NCI-H1092 (cell line): ENCODE results near the gene GRIN2A.

Source experiments
- DNase-seq: peaks from one replicate; lab custom pipeline; 2025; lab: John Stamatoyannopoulos, UW

The GRIN2A gene

DNA sequence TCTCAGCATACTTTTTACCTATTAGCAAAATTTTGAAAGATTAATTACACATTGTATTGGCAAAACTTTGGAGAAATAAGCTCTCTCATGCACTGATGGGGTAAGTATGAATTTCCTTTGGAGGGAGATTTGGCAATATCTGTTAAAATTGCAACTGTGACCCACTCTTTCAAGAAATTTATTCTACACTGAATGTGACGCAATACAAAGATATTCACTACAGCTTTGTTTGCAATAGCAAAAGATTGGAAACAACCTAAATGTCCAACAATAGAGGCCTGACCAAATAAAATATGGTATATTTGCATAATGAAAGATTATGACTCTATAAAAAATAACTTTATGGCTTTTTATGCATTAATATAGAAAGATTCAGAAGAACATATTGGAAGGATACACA, 363.5 kb downstream of the GRIN2A start:
- no peak for DNase-seq

DNA sequence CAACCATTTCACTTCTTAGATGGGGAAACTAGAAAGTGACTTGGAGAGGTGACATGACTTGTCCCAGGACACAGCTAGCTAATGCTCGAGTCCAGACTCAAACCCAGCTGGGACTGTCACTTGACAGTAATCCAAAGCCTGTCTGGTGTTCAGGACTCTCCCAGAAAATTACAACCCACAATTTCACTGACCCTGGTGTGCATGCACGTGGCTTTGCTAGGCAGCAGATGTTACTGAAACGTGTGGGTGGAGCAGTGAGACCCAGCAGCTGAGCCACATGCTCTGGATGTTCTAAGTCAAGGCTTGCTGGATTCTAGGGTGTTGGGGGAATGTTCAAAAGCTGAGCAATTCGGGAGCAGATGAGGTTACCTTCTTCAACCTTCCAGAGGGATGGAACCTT, 364.6 kb downstream of the GRIN2A start:
- DNase-seq = no peak

- no peak for DNase-seq
These were observed 365.6 kb downstream of the GRIN2A start for GRCh38 chr16:9816644-9817043.

DNA sequence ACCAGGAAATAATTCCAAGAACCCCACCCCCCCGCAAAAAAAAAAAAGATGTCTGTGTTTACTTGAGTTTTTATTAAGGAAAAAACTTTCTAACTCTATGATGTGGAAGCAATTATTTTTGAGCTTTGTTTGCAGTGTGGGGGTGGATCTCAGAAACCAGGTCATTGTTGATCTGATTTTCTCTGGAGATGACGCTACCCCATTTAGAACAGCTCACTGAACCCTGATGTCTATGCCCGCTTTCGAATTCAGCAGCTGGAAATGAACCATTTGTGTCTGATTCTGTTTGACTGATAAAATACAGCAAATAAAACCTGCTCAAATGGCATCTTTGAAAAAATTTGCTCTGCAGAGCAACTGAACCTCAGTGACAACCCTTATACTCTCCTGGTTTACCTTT, 368.6 kb downstream of the GRIN2A start:
- DNase-seq = no peak

DNA sequence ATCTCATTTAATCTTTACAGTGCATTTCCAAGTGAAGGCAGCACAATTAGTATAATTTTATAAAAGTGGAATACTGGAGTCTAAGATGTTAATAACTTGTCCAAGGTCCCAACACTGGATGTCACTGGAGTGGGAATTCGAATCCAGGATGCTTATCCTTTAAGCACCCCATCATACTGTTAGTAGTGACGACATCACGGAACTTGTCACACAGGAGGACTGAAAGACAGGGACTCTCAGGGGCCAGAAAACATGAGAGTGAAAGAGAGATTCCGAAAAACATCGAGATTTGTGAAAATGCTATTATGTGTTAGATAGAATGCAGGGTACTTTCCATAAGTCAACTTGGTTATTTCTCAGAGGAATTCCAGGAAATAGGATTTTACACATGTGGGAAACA, 374.0 kb downstream of the GRIN2A start:
- no peak for DNase-seq

GRCh38 chr16:9807302-9807701, 374.9 kb downstream of the GRIN2A start:
- no peak for DNase-seq

DNA sequence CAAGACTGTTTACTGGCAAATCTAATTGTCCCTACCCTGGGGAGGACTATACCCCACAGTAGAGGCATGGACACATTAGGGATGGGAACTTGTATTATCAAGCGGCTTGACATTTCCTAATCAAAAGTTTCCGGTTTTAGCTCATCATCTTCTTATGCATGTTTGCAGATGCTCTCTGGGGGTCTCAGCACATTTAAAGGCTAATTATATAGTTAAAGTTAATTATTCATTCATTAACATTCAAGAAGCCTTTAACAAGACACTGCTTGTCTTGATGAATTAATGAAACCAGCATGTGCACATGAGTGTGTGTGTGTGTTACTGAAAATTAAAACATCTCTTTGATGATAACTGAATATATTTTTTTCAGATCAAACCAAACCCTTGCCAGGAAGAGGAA, 377.1 kb downstream of the GRIN2A start:
- no peak for DNase-seq

DNA sequence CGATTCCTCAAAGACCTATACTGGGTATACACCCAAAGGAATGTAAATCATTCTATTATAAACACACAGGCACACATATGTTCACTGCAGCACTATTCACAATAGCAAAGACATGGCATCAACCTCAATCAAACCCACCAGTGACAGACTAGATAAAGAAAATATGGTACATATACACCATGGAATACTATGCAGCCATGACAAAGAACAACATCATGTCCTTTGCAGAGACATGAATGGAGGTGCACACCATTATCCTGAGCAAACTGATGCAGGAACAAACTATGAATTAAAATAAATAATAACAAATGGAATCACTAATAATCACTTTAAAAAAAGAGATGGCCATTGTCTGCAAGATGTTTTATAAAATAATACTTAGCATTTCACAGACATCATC, 380.1 kb downstream of the GRIN2A start:
- no peak for DNase-seq

DNA sequence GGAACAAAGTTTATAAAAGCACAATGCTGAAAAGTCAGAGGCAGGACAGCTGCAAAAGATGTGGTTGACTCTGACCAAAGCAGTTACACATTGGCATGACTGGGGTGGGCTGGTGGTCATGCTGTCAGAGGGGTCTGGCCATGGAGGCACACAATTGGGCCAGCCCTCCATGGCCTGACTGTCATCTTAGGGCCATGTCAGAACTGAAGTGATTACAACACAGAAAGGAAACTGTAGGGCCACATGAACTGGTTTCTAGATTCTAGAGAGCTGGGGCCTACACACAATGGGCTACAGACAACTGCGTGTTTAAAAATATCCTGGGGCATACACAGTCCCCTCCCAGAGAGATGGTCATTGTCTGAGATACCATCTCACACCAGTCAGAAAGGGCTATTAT, 380.6 kb downstream of the GRIN2A start:
- no peak for DNase-seq

DNA sequence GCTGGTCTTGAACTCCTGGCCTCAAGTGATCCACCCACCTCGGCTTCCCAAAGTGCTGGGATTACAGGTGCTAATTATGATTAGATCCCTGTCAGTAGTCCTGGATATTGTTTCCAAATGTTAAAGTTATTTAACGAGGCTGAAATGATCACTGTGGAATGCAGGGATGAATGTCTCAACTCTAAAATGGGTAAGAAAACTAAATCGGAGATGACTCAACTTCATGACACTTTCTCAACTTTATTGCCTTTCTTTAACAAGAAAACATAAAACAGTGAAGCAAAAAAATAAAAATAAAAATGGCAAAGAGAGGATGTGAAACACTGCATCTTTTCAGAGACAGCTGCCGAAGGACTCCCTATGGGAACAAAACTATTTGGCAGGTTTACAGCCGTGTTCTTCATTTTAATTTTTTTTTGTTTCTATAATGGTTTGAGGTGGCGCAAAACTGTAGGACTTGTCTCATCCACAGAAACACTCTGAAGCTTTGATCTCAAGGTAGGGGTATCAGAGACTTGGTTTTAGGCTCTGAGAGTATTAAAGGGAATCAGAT, 382.0 kb downstream of the GRIN2A start:
- no peak for DNase-seq

GRCh38 chr16:9798952-9799580, 383.2 kb downstream of the GRIN2A start:
- no peak for DNase-seq

GRCh38 chr16:9798474-9798873, 383.8 kb downstream of the GRIN2A start:
- no peak for DNase-seq

DNA sequence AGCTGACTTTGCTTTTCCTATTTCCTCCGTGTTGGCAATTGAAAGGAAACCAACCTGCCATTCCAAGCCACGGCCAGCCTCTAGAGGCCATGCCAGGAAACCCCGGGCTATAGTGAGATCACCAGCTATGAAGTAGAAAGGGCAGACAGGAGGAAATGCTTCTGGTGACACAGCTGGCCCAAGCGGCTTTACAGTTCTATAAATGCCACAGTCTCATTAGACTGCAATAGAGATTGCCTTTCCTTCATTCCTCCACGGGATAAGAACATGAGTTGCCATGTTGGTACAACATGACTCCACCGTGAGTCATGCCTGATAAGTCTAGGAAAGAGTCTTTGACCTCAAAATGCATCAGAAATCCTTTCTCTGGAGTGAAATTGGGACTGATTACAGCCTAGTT, 384.9 kb downstream of the GRIN2A start:
- no peak for DNase-seq

GRCh38 chr16:9793623-9794022, 388.6 kb downstream of the GRIN2A start:
- no peak for DNase-seq

GRCh38 chr16:9791556-9791955, 390.7 kb downstream of the GRIN2A start:
- DNase-seq = no peak

DNA sequence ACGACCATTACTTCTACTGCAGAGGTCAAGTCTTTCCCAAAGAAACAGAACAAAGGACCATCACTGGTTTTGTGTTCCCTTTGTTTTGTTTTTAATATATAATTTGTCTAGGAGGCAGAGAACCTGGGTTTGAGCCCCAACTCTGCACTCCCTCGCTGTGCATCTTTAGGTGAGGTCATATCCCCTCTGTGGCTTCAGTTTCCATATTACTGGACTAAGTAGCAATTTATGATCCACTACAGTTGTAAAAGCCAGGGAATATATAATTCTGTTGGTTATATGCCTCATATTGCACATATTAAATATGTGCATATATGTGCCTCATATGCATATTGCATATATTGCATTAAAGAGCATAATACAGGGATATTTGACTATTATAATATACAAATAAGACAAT, 392.0 kb downstream of the GRIN2A start:
- DNase-seq = no peak

DNA sequence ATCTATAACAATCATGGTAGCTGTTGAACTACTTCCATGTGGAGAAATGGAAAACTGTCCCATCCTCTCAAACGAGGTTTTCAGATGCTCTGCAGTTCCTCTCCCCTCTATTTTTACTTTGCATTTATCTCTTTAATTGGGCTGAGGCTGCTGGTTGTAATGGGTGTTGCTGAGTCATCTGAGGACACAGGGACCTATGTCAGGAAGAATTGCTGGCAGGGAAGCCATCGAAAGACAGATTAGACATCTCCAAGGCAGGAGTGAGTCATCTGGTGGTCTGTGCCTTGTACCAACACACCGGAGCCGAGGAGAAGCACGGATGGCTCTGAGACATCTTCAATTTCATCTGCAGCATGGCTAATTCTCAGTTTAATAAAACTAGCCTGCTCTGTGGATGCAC, 394.5 kb downstream of the GRIN2A start:
- no peak for DNase-seq

- no peak for DNase-seq
These were observed 401.4 kb downstream of the GRIN2A start for GRCh38 chr16:9780831-9781230.

DNA sequence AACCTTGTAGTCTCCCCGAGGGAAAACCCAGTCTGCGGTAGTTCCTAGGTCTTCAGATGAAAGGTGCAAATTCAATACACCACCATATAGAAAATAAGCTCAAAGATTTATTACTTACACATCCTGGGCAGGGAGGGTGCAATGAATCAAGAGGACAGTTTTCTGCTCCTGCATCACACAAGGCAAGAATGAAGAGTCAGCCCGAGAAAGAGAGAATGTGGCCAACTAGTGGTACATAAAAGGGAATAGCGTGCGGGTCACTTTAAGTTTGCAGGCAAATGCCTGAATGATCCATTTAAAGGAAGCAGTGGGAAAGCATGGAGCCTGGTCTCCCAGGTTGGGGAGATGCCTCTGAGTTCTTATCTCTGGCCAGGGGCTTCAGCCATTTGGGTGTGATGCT, 403.4 kb downstream of the GRIN2A start:
- no peak for DNase-seq

DNA sequence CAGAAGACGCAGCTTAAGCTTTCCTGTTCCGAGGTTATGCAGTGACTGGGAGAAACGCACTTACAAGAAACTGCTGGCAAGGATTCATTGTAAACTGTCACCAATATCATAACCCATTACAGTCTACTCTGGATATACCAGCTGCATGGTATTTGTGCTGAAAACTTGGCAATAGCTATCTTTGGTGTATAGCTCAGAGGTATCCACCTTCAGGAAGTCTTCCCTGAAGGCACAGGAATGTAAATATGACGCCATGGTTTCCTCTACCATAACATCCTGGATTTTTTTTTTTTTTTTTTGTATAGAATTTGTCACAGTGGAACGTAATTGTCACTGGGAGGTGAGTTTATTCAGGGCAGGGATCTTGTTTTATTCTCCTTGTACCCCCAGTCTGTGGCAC, 406.2 kb downstream of the GRIN2A start:
- DNase-seq = no peak

GRCh38 chr16:9773289-9773688, 408.9 kb downstream of the GRIN2A start:
- DNase-seq = no peak

DNA sequence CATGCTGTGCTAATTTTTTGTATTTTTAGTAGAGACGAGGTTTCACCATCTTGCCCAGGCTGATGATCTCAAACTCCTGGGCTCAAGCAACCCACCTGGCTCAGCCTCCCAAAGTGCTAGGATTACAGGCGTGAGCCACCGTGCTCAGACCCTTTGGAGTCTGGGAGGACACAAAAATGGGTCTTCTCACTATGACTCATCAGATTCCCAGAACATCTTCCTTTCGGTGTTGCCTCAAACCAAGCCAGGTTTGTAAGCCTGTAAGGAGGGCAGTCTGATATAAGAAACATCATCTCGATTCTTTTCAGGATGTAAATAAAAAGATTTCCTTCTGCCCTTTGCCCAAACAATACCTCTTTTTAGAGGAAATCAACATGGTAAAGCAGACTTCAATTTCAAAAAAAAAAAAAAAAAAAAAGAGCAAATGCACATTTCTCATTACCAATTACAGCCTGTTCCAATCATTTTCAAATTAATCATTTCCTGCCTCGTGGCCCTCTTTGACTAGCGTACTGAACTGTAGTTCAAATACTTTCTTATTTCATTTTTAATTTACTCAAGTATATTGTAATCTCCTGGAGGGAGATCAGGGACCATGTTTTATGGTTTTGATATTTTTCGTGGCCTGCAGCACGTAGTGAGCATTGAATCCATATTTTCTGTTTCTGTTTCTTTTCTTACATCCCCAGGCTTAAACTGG, 409.6 kb downstream of the GRIN2A start:
- no peak for DNase-seq

DNA sequence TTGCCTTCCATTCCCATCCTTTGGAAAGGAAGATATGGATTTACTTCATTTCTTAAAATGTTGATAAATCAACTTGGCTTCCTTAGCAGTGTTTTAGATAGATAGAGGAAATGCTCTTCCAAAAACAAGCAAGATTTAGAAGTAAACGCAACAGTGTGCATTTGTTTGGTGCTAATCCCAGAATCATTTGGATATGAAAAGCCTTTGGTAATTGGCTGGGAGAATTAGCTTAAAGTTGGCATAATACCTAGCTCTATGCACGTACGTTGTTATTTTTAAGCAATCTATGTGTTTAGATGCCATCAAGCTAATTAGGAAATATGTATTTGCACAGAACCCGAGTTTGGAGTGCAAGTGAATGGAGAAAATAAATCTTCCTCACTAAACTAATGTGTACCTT, 415.3 kb downstream of the GRIN2A start:
- DNase-seq = no peak

- no peak for DNase-seq
These were observed 418.7 kb downstream of the GRIN2A start for GRCh38 chr16:9763505-9763904.
